Mesothelial cell of epicardium (in vitro differentiated cells): ENCODE measurements around the gene OLFML3. TPM values are rescaled to one million over a fixed set of nuclear protein-coding genes. Genes with fewer than 3 reads are reported as not detected.

Experiments
- DNase-seq, 2 experiments: peaks; one replicate each; pipeline ENCODE4 v3.0.0; 2021; ENCODE audit warnings: low spot score in 2 of 2; ENCODE audit not compliant: unreplicated experiment in 2 of 2
- H3K27ac Mint-ChIP-seq: 2 replicates; pipeline ENCODE4 v1.8.0; 2021; ENCODE audit warnings: mixed read lengths
- H3K27me3 Mint-ChIP-seq: 2 replicates; pipeline ENCODE4 v1.8.0; 2021; ENCODE audit warnings: low read depth, mixed read lengths
- H3K36me3 Mint-ChIP-seq: 2 replicates; pipeline ENCODE4 v1.8.0; 2021; ENCODE audit warnings: mixed read lengths
- H3K4me1 Mint-ChIP-seq: 2 replicates; pipeline ENCODE4 v1.8.0; 2021; ENCODE audit warnings: mixed read lengths
- H3K4me3 Mint-ChIP-seq: 2 replicates; pipeline ENCODE4 v1.8.0; 2021; ENCODE audit warnings: mild to moderate bottlenecking, moderate library complexity, mixed read lengths
- H3K9me3 Mint-ChIP-seq: 2 replicates; pipeline ENCODE4 v1.8.0; 2021; ENCODE audit warnings: mixed read lengths
- CTCF ChIP-seq: fragments of 200-600 bp; sonication (generic); IDR thresholded peaks from one replicate; pipeline ENCODE4 v1.5.0; 2021; ENCODE audit warnings: antibody characterized with exemption; ENCODE audit not compliant: unreplicated experiment
- total RNA-seq: library from RNA; stranded (reverse); gene quantifications from 3 replicates; pipeline ENCODE4 v1.2.1, GENCODE V29; 2021

Gene OLFML3
- total RNA-seq, 1 donor from 2014 or later, result 115 TPM

- Mint-ChIP-seq H3K4me3 (no peak overlapping the region), H3K27me3 (no peaks in the 10 kb centered on the region), H3K9me3 (peaks cover 19% of the 10 kb centered on the region), H3K4me1 (peaks cover 44% of the 10 kb centered on the region), H3K27ac (no peak overlapping the region), H3K36me3 (peaks cover 8% of the 10 kb centered on the region)
- no peak for TF ChIP-seq CTCF
- DNase-seq, result no peak
These were observed 7.5 kb downstream of the OLFML3 start for GRCh38 chr1:113986802-113987201.

- Mint-ChIP-seq H3K4me1 (peaks cover 40% of the 10 kb centered on the region), H3K27ac (no peak overlapping the region), H3K4me3 (no peak overlapping the region), H3K36me3 (peaks cover 8% of the 10 kb centered on the region), H3K9me3 (peaks cover 19% of the 10 kb centered on the region), H3K27me3 (no peaks in the 10 kb centered on the region)
- no peak for TF ChIP-seq CTCF
- no peak for DNase-seq
These were observed 8.0 kb downstream of the OLFML3 start for GRCh38 chr1:113987259-113987658.

GRCh38 chr1:113990530-113990929 lies 11.3 kb downstream of the OLFML3 start:
- no peak overlapping the region for H3K27ac Mint-ChIP-seq
- H3K9me3 Mint-ChIP-seq, result peaks cover 35% of the 10 kb centered on the region
- DNase-seq, result no peak
- H3K27me3 Mint-ChIP-seq, result no peaks in the 10 kb centered on the region
- H3K36me3 Mint-ChIP-seq, result peaks cover 21% of the 10 kb centered on the region
- H3K4me1 Mint-ChIP-seq, result peaks cover 13% of the 10 kb centered on the region
- H3K4me3 Mint-ChIP-seq, result no peak overlapping the region
- no peak for TF ChIP-seq CTCF

DNA sequence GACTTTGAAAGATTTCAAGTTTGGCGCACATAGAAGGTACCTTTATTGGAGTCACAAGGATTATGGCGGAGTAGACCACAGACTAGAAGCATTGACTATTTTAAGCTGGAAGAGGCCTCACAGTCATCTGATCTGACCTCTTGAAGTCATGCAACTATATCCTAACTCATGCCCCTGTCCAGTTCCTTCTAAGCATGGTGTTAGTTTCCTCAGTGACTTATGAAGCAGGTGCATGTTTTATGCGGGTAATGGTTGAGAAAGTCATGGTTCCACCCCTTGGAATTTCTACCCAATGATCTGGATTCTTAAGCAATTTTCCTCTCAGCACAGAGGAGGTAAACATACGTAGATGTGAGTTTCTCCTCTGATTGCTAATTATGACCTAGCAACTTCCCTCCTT lies 11.7 kb downstream of the OLFML3 start:
- no peak overlapping the region for H3K27ac Mint-ChIP-seq
- DNase-seq, result no peak
- H3K27me3 Mint-ChIP-seq, result no peaks in the 10 kb centered on the region
- H3K4me3 Mint-ChIP-seq, result no peak overlapping the region
- peaks cover 13% of the 10 kb centered on the region for H3K4me1 Mint-ChIP-seq
- H3K36me3 Mint-ChIP-seq, result peaks cover 21% of the 10 kb centered on the region
- peaks cover 35% of the 10 kb centered on the region for H3K9me3 Mint-ChIP-seq
- TF ChIP-seq CTCF, result no peak

- Mint-ChIP-seq H3K27me3 (no peaks in the 10 kb centered on the region), H3K27ac (no peak overlapping the region)
- TF ChIP-seq CTCF, result no peak
These were observed 12.3 kb downstream of the OLFML3 start for GRCh38 chr1:113991467-113991997.

DNA sequence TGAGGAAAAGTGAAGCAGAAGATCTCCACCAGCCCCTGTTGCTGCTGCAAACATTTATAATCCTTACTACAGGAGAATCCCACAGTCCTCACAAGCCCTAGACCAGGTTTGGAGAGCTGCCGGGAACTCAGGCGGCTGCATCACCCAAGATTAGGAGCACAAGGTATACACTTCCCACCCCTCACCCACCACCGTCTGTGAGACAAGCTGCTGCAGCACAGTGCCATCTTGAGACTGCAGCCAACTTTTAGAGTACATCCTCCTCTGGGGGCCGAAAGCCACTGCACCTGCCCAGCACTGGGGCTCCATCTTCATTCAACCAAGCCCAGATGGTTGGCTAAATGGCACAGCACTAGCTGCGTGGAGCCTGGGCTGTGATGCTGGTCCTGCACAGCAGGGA lies 13.8 kb downstream of the OLFML3 start:
- TF ChIP-seq CTCF, result no peak
- Mint-ChIP-seq H3K9me3 (peaks cover 28% of the 10 kb centered on the region), H3K4me1 (peaks cover 13% of the 10 kb centered on the region), H3K36me3 (peaks cover 14% of the 10 kb centered on the region), H3K27me3 (no peaks in the 10 kb centered on the region), H3K4me3 (no peak overlapping the region), H3K27ac (no peak overlapping the region)
- DNase-seq, result no peak

More at GRCh38 chr1:113991467-113991997, 12.3 kb downstream of the OLFML3 start:
- H3K4me1 Mint-ChIP-seq, result peaks cover 13% of the 10 kb centered on the region
- no peak for DNase-seq
- peaks cover 35% of the 10 kb centered on the region for H3K9me3 Mint-ChIP-seq
- H3K36me3 Mint-ChIP-seq, result peaks cover 18% of the 10 kb centered on the region
- H3K4me3 Mint-ChIP-seq, result no peak overlapping the region
